Activated CD4-positive, alpha-beta T cell treated with anti-CD3 and anti-CD28 coated beads for 48 hours (primary cell): Measurements from ENCODE around the gene PRDM4.
A peak's percentile ranks its signal among the peaks of the same experiment; 100 is the strongest.
"Not testable (repeated sequence)": the region's sequence is repeated elsewhere in the genome, so short reads cannot be mapped to it uniquely, and the experiment has no call there.

ENCODE experiments used
- DNase-seq: peaks from one replicate; pipeline ENCODE4 v3.0.0-alpha.2; 2020

Gene PRDM4

GRCh38 chr12:107765316-107765715, 4.4 kb upstream of the PRDM4 start:
- no peak for DNase-seq

GRCh38 chr12:107764626-107765025, 3.7 kb upstream of the PRDM4 start:
- no peak for DNase-seq

- DNase-seq = no peak
These were observed 1.9 kb upstream of the PRDM4 start for GRCh38 chr12:107762874-107763273.

GRCh38 chr12:107761502-107761904, 566 bp upstream of the PRDM4 start:
- DNase-seq = no peak

GRCh38 chr12:107760207-107760808, 629 bp downstream of the PRDM4 start:
- peak; percentile 51 for DNase-seq

GRCh38 chr12:107759410-107759809, 1.5 kb downstream of the PRDM4 start:
- peak; percentile 49 for DNase-seq

GRCh38 chr12:107749083-107749482, 11.9 kb downstream of the PRDM4 start:
- DNase-seq = no peak

GRCh38 chr12:107748472-107748871, 12.5 kb downstream of the PRDM4 start:
- no peak for DNase-seq

- no peak for DNase-seq
These were observed 24.0 kb downstream of the PRDM4 start for GRCh38 chr12:107736914-107737313.

GRCh38 chr12:107735763-107736162, 25.2 kb downstream of the PRDM4 start:
- no peak for DNase-seq

- no peak for DNase-seq
These were observed 26.8 kb downstream of the PRDM4 start for GRCh38 chr12:107734139-107734538.

- no peak for DNase-seq
These were observed 28.6 kb downstream of the PRDM4 start for GRCh38 chr12:107732365-107732764.

- DNase-seq = no peak
These were observed 29.6 kb downstream of the PRDM4 start for GRCh38 chr12:107731366-107731765.

- no peak for DNase-seq
These were observed 30.2 kb downstream of the PRDM4 start for GRCh38 chr12:107730618-107731341.

- DNase-seq = not testable (repeated sequence)
These were observed 33.2 kb downstream of the PRDM4 start for GRCh38 chr12:107727742-107728141.

GRCh38 chr12:107727327-107727726, 33.6 kb downstream of the PRDM4 start:
- DNase-seq = not testable (repeated sequence)

- no peak for DNase-seq
These were observed 42.3 kb downstream of the PRDM4 start for GRCh38 chr12:107718606-107719005.

- no peak for DNase-seq
These were observed 45.2 kb downstream of the PRDM4 start for GRCh38 chr12:107715780-107716179.

GRCh38 chr12:107705522-107705921, 55.4 kb downstream of the PRDM4 start:
- not testable (repeated sequence) for DNase-seq

- no peak for DNase-seq
These were observed 56.9 kb downstream of the PRDM4 start for GRCh38 chr12:107704041-107704440.

GRCh38 chr12:107702106-107702505, 58.8 kb downstream of the PRDM4 start:
- no peak for DNase-seq

GRCh38 chr12:107695772-107696171, 65.2 kb downstream of the PRDM4 start:
- not testable (repeated sequence) for DNase-seq

GRCh38 chr12:107685360-107686248, 75.3 kb downstream of the PRDM4 start, which contains the start of gene PWP1:
Gene PWP1, plus strand, starts transcription at chr12:107685799. Its CDS starts 101 bp downstream, at chr12:107685900.
- DNase-seq = peak; percentile 96

GRCh38 chr12:107684990-107685359, 76.0 kb downstream of the PRDM4 start:
- DNase-seq = peak; percentile 49
